GM19455 (cell line): ENCODE results near the gene INO80C.

Source experiments
- ATAC-seq: cut with Tn5 transposase; IDR thresholded peaks from one replicate; pipeline ENCODE4 v1.9.1; 2021; ENCODE audit not compliant: unreplicated experiment

The INO80C gene

DNA sequence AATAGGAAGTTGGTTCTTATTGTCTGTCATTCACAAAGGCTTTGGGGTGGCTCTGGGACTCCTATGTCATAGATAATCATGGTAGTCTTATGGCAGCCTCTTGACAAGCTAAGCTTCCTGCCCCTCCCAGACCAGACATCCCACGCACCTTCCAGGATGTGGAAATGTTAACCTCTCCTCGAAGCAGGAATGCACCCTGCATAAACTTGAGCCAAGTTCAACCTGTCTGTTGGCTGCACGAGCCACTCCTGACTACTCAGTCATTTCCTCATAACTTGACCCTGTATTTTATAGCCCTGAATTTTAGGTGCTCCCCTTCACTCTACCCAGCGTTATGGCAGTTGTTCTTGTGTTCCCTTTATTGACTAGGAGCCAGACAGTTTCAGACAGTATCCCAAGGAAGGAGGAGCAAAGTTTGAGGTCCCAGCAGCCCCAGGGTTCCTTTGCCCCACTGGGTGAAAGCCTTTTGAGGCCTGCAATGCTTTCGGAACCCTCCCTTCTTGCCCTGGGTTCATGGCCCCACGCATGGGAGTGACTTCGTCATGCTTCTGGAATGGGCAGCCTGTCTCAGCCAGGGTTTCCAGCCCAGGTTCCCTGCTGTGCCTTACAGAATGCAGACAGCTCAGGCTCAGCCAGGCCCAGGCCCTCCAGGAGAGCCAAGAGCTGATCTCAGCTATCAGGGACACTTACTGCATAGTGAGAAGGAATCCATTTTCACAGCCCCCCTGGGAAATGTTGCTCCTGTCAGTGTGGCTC, 15.6 kb upstream of the INO80C start:
- no peak for ATAC-seq

DNA sequence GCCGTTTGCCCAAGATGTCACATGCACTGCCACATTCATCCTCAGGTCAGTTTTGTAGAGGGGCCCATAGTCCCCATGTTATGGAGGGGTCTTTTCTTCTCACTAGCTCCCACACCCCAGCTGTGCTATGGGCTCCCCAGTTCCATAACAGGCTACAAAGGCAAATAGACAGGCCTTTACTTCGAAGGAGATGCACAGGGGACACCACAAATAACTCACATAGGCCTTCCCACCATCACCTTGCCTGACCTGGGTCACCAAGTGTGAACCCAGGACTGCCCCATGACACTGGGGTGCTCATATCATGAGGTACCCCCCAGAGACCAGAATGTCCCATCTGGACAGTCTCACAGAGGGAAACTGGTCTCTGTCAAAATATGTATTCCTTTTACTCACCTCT, 15.0 kb upstream of the INO80C start:
- no peak for ATAC-seq

DNA sequence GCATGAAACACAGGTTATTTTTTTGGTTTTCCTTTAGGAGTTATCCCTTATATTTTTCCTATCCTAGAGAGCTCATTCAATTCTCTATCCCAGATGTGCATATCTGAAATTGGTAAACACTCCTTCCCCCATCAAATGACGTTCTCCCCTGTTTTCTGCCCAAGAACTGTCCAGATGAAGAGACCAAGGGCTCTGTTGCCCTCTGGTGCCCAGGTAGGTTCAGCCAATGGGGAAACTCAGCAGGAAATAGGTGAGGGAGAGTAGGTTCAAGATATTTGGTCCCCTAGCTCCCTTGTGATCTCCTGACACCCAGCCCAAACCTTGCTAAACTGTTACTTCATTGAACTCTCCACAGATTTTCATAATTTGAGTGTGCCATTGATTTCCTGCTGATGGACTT, 14.1 kb upstream of the INO80C start:
- ATAC-seq: no peak

DNA sequence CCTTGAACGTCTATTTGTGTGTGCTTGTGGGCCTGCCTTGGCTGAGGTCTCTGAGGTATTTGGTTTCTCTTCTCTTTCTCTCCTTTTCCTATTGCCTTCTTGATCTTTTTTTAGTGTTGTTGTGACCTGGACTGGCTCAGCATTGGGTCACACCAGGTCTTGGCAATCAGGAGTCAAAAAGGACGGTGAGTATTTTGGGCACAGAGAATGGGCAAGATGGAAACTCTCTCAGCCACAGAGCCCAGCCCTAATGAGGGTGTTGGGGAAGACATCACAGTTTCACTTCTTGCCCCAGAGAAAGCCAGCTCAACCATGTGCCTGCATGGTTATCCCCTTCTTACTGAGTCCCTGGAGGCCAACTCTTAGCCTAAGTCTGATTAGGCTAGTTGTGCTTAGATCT, 13.7 kb upstream of the INO80C start:
- no peak for ATAC-seq

DNA sequence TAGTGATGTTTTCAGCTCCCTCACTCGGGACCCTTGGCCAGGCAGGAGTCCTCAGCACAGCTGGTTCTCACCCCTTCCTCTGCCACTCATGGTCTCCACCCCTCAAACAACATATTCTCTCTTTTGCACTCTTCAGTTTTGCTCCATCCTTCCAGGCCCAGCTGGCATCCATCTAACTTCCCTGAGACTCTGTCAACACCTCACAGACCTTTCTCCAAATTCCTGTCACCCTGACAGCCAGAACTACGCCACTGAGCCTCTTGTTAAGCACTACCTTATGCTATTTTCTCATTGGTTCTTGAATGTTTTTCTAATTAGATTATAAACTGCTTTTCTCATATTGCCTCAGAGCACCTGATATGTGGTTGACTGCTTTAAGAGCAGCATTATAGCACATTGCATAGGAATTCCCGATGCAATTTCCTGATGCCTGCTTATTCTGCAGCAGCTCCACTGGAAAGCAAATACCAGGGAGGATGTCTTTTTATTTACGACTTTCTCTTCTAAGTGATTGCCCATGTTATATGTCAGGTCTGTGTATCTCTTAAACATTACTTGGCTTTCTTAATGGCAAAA, 12.4 kb upstream of the INO80C start:
- ATAC-seq: no peak

DNA sequence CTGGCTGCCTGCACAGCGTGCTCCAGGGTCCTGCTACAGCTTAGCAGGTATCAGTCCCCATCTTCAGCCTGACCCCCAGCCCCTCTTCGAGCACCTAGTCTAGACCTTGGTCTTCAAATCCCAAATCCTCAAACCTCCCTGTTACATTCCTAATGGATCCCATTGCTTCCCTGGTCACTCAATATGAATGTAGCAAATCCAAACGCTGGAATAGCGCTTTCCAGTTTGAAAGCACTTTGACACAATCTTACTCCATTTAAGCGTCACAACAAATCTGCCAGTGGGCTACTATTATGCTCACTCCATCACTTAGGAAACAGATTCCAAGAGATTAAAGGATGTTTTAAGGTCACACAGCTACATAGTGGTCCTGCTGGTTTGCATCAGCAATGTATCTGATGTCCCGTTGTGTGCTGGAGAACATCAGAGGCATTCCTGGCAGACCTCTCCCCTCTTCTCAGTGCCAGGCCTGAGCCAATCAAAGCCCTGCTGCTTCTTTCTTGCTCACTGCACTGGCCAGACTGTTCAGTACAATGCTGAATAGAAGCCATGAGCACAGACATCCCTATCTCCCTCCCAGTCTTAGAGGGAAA, 11.1 kb upstream of the INO80C start:
- no peak for ATAC-seq

DNA sequence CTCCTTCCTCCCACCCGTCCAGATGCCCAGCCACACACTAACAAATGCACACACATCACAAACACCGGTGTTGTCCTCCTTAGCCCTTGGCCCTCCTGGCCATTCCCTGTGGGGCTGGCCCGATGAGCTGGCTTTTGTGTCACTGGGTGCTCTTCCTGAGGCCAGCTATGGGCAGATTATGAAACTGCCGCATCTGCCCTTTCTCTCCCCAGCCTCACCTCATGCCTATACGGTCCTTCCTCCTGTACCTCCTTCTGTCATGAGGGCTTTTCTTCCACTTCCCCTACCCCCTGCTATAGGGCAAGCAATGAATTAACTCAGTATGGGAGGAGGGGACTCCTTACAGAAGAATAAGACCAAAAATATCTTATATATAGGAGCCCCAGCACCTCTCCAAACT, 10.3 kb upstream of the INO80C start:
- no peak for ATAC-seq

DNA sequence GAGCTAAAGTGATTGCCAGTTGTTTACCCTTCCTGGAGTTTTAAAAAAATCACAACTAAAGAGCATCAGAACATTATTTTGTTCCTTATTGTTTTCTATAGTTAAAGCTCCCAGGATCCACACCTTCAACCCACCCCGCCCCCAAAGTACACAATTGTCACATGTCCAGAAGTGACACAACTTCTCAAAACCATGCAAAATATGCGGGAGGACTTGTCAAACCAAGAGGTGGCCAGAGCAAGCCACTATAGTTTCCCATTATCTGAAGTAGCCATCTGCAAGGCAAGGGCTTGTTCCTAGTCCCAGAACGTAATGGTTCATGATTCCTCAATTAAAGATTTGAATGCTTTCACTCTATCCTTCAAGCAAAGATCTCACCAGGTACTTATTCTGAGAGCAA, 9.9 kb upstream of the INO80C start:
- ATAC-seq: no peak

DNA sequence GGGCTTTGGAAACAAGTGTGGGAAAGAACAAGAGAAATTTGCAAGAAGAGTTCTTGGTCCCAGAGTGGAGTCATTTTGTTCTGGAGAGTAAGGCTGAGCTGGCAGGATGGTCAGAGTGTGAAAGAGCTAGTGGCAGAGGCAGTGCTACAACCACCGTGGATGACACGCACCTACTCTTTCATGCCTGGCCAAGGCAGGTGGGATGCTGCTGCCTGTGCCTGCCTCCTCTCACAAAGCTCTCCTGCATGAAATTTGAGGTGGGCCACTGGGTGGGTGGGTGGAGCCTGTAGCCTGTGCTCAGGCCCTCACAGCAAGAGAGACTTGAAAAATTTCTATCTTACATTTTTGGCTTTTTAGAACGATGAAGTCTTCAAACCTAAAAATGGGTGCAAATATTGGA, 9.4 kb upstream of the INO80C start:
- ATAC-seq: no peak

DNA sequence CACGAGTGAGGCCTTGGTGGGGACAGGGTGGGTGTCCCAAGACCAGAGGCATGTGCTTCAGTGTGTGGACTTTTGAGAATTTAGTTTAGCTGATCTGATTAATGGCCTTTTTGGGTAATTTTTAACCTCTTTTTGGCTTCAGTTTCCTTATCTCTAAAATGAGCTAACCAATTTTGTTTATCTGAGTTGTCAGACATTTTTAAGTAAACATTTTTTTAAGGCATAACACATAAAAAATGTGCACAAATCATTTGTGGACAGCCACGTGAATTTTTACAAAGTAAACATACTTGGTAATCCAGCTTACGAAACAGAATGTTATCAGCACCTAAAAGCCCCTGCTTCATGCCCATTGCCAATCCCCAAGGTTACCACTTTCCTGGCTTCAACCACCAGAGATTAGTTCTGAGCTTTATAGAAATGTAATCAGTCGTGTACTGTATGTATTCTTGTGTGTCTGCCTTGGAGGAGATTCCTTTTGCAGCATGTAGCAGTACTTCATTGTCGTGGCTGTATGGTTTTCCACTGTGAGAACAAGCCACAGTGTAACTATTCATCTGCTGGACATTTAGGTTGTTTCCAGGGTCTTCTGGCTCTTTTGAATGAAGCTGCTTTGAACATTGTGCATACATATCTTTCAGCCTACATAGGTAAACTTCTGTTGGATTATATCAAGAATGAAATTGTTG, 8.4 kb upstream of the INO80C start:
- ATAC-seq: no peak

DNA sequence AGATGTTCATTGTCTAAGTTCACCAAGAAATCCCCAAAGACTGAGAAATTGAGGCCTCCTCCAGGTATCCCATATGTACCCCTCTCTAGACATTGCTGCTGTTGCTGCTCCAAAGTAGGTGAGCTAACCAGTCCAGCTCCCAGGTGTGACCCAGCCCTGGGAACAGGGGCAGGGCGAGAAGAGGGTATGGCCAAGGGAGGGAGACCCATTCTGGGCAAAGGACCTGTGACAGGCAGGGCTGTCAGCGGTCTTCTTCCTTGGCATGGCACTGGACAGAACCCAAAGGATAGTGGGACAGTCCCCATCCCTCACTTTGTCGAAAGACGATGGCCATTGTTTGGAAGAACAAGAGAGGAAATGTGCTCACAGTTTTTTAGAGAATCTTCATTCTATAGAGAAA, 7.2 kb upstream of the INO80C start:
- ATAC-seq: no peak

DNA sequence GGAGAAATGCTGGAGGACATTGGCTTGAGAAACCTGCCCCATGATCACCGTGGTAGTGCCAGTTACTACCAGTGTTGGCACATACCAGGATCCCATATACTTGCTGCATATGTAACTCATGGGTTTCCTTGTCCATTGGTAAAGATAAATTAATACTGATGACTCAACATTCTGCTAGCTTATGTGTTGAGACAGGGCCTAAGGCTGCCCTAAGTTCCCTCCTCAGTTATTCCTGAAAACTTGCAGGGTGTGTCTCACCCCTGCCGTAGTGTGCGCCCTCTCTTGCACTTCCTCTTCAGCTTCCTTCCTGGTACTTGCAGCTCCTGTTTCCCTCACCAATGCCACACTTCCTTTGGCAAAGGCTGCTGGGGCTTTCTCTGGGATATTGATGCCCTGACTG, 4.3 kb upstream of the INO80C start:
- no peak for ATAC-seq

DNA sequence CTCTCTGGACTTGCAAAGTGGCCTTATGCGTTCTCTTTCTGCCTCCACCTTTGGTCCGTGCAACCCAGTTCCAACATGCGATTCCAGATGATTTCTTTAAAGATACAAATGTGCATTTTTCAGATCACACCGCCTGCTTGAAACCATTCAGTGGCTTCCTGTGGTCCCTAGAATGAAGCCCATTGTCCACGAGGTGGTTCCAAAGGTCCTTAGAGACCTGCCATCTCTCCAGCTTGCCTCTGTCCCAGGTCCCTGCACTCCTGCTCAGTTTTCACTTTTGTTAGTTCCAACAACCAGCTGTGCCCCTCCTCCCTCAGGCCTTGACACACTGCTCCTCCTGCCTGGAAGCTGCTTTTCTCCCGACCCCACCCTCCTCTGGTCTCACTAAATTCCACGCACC, 3.6 kb upstream of the INO80C start:
- no peak for ATAC-seq

DNA sequence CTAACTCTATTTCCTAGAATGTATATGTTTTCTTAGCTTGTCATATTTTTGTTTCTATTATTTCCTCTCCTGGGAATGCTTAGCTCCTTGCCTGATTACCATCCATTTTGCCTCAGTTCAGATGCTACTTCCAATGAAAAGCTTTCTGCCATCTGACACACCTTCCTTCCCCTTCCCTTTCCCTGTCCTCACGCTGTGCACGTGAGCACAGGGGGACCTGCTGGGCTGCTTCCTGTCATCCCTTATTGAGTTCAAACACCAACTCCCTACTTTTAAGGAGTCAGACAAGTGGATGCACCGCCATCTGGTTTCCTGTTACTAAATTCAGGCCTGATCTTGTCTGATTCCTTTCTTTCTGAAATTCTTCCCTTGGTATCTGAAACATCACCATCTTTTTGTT, 2.4 kb upstream of the INO80C start:
- no peak for ATAC-seq

DNA sequence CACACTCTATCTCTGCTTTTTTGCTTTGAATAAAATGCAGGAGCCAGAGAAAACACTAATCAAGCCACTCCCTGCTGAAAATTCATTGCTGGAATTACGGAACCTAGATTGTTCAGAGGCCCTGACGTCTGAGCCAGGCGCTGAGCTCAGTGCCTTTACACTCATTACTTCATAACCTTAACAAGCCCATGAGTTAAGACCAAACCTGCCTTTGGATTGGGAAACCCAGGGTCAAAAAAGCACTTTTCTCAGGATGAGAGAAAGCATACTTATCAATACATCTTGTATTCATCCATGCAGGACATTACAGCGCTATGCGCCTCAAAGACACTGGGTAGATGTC, 762 bp downstream of the INO80C start:
- ATAC-seq: peak; percentile 7

DNA sequence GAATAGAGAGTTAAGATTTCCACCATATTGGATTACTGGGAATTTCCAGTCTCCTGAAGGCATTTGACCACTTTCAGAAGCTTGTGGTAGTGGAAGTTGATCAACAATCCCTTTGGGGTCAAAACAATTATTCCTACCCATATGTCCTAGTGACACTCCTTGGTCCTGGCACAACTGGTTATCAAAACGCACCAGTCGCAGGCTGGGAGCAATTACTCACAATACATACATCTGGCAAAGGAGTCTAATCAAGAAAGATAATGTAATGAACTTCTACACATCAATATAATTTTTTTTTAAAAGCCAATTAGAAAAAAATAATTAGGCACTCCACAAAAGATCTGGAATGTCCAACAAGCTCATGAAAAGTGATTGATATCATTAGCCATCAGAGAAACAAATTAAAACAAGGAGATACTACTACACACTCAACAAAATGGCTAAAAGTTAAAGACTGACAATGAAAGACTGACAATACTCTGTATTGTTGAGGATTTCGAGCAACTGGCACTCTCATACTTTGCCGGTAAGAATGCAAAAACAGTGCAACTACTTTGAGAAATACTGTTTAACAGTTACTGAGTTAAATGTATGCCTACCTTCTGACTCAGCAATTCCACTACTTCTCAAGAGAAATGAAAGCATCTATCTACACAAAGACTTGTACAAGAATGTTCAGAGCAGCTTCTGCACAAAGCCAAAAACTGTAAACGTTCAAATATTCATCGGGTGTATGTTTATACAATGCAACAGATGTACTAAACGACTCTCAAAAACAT, 2.0 kb downstream of the INO80C start:
- no peak for ATAC-seq

DNA sequence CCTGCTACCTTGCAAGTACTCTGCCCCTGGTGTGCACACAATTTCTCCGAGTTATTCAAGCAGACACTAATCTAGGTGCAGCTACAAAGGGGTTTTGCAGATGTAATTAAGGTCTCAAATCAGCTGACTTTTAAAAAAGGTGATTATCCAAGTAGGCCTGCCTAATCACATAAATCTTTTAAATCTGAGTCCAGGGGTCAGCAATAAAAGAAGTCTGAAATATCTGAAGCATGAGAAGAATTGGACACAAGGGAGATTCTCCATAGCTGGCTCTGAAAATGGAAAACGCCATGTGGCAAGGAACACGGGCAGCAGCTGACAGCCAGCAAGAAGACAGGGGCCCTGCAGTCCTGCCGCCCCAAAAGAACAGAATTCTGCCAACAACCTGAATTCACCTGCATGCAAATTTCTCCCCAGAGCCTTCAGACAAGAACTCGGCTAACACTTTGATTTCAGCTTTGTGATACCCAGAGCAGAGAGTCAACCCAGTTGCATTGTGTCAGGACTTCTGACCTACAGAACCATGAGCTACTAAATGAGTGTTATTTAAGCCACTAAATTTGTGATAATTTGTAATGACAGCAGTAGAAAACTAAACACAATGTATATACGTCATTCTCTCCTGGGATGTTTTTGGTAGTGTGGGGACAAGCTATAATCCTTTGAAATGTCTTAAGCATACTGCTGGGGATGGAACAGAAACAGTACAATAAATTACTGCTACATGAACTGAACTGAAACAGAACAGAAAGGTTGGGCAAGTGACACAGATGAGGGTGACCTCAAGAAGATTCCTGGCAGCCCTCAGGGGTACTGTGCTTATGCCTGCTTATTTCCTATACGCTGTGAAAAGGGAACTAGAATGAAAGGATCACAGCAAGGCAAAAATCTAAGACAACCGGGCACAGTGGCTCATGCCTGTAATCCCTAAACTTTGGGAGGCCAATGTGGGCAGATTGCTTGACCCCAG, 3.2 kb downstream of the INO80C start:
- no peak for ATAC-seq

DNA sequence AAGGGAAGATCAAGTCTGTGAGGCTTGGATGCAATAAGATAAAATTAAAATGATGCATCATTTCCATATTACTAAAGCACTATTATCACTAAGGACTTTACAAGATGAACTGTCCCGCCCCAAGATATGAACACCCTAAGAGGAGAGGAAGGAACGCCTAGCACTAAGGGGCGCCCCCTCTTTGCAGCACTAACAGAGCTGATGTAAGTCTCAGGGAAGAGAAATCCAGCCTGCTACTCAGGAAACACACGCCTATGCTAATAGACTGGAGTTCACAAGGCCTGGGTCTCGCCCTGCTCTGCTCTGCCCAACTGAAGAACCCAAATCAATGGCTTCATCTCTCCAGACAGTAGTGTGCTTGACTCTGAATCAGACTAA, 6.1 kb downstream of the INO80C start:
- no peak for ATAC-seq

DNA sequence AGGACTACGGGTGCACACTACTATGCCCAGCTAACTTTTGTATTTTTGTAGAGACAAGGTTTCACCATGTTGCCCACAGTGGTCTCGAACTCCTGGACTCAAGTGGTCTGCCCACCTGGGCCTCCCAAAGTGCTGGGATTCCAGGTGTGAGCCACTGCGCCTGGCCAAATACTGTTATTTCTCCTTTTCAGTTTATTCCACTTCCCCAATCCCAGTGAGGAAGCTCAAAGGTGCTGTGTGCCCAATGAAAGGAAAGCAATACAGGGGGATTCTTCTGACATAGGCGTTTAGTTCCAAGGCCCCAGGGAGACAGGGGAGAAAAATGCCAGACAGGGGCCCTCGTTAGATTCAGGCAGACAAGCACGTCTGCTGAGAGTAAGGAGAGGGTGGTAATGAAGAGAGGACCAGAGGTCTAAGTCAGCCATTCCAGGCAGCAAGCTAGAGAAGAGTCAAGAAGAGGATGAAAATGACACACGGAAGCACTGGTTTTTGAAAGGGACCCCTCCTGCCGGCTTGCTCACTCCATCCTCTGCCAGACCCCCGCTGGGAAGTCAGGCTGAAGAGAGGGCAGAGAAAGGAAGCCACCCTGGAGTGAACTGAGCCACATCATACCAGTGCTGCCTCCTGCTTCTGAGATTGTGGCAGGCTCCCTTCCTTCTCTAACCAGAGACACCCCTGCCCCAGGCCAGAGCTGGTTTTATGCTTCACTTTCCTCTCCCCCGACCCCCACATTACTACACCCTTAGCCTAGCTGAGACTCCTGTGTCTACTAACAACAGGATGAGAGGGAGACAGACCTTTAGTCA, 6.7 kb downstream of the INO80C start:
- ATAC-seq: no peak
